ENCODE measurements around the gene MAGI2.

MAGI2 gene

DNA sequence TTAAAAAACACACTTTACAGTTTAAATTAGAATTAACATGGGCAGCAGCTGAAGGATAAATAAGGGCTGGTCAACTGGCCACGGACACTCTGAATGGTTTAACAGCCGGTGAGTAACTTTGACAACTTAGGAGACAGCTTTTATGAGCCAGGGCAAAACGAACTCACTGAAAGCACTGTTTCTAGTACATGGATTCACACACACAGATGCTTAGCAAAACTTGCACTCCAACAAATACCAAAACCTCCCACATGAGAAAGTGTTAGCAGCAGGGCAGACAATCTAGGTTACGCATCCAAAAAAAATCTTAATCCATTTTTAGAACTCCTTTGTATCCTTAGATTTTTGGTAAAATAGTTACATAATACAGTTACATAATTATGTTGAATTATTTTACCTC lies 1168.5 kb downstream of the MAGI2 start:
- no peak overlapping the region for H3K27ac ChIP-seq (replicated peaks; ENCODE audit: low read length)
- H3K18ac ChIP-seq (ENCODE audit: low read length) = no peak overlapping the region
- no peaks in the 10 kb centered on the region for H3K36me3 ChIP-seq (replicated peaks in 1 of 2; ENCODE audit: control insufficient read depth in 2 of 2, insufficient read depth in 2 of 2, low read length in 2 of 2)
- H2AK5ac ChIP-seq (ENCODE audit: low read depth, low read length) = no peak overlapping the region
- no peak overlapping the region for H3K14ac ChIP-seq (ENCODE audit: low read length)
- no peaks in the 10 kb centered on the region for H3K27me3 ChIP-seq (ENCODE audit: control insufficient read depth in 3 of 3, insufficient read depth in 3 of 3, low read depth in 1 of 3, low read length in 3 of 3)
- H2AFZ ChIP-seq (ENCODE audit: low read length) = no peak overlapping the region
- no peak overlapping the region for H3K4me3 ChIP-seq (ENCODE audit: low read length in 2 of 2)
- H2BK120ac ChIP-seq (ENCODE audit: low read depth, low read length) = no peak overlapping the region
- no peak overlapping the region for H2BK15ac ChIP-seq (ENCODE audit: low read length)
- no peaks in the 10 kb centered on the region for H3K79me1 ChIP-seq (ENCODE audit: low read depth, low read length)
- no peaks in the 10 kb centered on the region for H3K4me1 ChIP-seq (ENCODE audit: control insufficient read depth in 2 of 2, insufficient read depth in 1 of 2, low read depth in 1 of 2, low read length in 2 of 2)
- H3K9ac ChIP-seq (ENCODE audit: low read depth, low read length, poor library complexity) = no peak overlapping the region
- no peak overlapping the region for H4K8ac ChIP-seq (ENCODE audit: low read depth, low read length)
- no peak for DNase-seq (ENCODE audit: low spot score)
- no peak overlapping the region for H3K23ac ChIP-seq (ENCODE audit: low read depth, low read length, poor library complexity)
- H3K4ac ChIP-seq (ENCODE audit: low read length) = no peak overlapping the region
- no peak overlapping the region for H3K4me2 ChIP-seq (ENCODE audit: insufficient read depth, low read length, poor library complexity, severe bottlenecking)
- H3K9me3 ChIP-seq (replicated peaks in 1 of 2; ENCODE audit: control insufficient read depth in 2 of 2, insufficient read depth in 1 of 2, low read depth in 1 of 2, low read length in 2 of 2) = no peaks in the 10 kb centered on the region
- H2BK12ac ChIP-seq (ENCODE audit: low read length) = no peak overlapping the region
- H2BK5ac ChIP-seq (ENCODE audit: low read length) = no peak overlapping the region
- WGBS, 2 donors (ENCODE audit: extremely low coverage in 2 of 2, insufficient read length in 2 of 2, insufficient replicate concordance in 1 of 2) = no CpG with 5 or more reads among the region's 4 CpGs
- no peak overlapping the region for H4K91ac ChIP-seq (ENCODE audit: low read depth, low read length, poor library complexity)

DNA sequence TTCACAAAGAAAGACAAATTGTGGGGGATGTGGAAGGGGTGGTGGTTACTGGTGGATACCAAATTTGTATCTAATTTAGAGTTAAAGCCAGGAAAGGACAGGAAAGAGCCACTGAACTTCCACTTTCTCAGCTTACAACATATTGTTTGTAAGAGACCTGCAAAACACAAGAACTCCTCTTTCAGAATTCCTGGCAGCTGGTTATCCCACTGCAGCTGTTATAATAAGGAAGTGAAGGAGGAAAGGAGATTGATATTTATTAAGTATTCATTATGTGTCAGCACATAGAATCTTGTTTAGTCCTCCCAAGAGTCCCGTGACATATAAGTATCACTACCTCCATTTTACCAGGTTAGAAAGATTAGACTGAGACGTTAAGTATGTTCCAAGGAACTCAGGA lies 1173.2 kb downstream of the MAGI2 start:
- Histone ChIP-seq H3K4me1 (ENCODE audit: control insufficient read depth in 2 of 2, insufficient read depth in 1 of 2, low read depth in 1 of 2, low read length in 2 of 2) (no peaks in the 10 kb centered on the region), H3K14ac (ENCODE audit: low read length) (no peak overlapping the region), H3K4me3 (ENCODE audit: low read length in 2 of 2) (no peak overlapping the region), H3K9me3 (replicated peaks in 1 of 2; ENCODE audit: control insufficient read depth in 2 of 2, insufficient read depth in 1 of 2, low read depth in 1 of 2, low read length in 2 of 2) (no peaks in the 10 kb centered on the region), H3K27me3 (ENCODE audit: control insufficient read depth in 3 of 3, insufficient read depth in 3 of 3, low read depth in 1 of 3, low read length in 3 of 3) (no peaks in the 10 kb centered on the region), H3K36me3 (replicated peaks in 1 of 2; ENCODE audit: control insufficient read depth in 2 of 2, insufficient read depth in 2 of 2, low read length in 2 of 2) (no peaks in the 10 kb centered on the region), H2AFZ (ENCODE audit: low read length) (no peak overlapping the region), H2BK120ac (ENCODE audit: low read depth, low read length) (no peak overlapping the region), H3K79me1 (ENCODE audit: low read depth, low read length) (no peaks in the 10 kb centered on the region), H3K23ac (ENCODE audit: low read depth, low read length, poor library complexity) (no peak overlapping the region), H2AK5ac (ENCODE audit: low read depth, low read length) (no peak overlapping the region), H3K9ac (ENCODE audit: low read depth, low read length, poor library complexity) (no peak overlapping the region), H3K4ac (ENCODE audit: low read length) (no peak overlapping the region), H4K8ac (ENCODE audit: low read depth, low read length) (no peak overlapping the region), H3K27ac (replicated peaks; ENCODE audit: low read length) (no peak overlapping the region), H2BK5ac (ENCODE audit: low read length) (no peak overlapping the region), H4K91ac (ENCODE audit: low read depth, low read length, poor library complexity) (no peak overlapping the region), H2BK15ac (ENCODE audit: low read length) (no peak overlapping the region), H2BK12ac (ENCODE audit: low read length) (no peak overlapping the region), H3K18ac (ENCODE audit: low read length) (no peak overlapping the region), H3K4me2 (ENCODE audit: insufficient read depth, low read length, poor library complexity, severe bottlenecking) (no peak overlapping the region)
- DNase-seq (ENCODE audit: low spot score) = no peak
- no CpG with 5 or more reads among the region's 2 CpGs for WGBS, 2 donors (ENCODE audit: extremely low coverage in 2 of 2, insufficient read length in 2 of 2, insufficient replicate concordance in 1 of 2)

DNA sequence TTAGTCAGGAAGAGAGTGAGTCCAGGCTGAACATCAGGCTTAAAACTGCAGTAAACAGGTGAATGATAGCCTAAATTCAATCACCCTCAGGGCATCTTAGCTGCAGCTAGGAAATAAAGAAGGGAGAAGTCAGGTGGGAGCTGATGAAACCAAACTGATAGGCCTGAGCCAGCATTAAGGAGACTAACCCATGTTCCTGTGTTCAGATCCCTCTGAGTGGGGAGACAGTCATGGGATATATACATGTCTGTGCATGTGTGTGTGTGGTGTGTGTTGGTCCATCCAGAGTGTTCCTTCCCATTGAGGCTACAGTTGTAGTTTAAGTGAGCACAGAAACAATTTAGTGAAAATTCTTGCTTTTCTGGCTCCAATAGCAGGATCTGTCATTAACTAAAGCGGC lies 1174.0 kb downstream of the MAGI2 start:
- Histone ChIP-seq H3K4me2 (ENCODE audit: insufficient read depth, low read length, poor library complexity, severe bottlenecking) (no peak overlapping the region), H3K4me3 (ENCODE audit: low read length in 2 of 2) (no peak overlapping the region), H3K36me3 (replicated peaks in 1 of 2; ENCODE audit: control insufficient read depth in 2 of 2, insufficient read depth in 2 of 2, low read length in 2 of 2) (no peaks in the 10 kb centered on the region), H3K14ac (ENCODE audit: low read length) (no peak overlapping the region), H3K9me3 (replicated peaks in 1 of 2; ENCODE audit: control insufficient read depth in 2 of 2, insufficient read depth in 1 of 2, low read depth in 1 of 2, low read length in 2 of 2) (no peaks in the 10 kb centered on the region), H2AK5ac (ENCODE audit: low read depth, low read length) (no peak overlapping the region), H2BK12ac (ENCODE audit: low read length) (no peak overlapping the region), H3K18ac (ENCODE audit: low read length) (no peak overlapping the region), H3K4me1 (ENCODE audit: control insufficient read depth in 2 of 2, insufficient read depth in 1 of 2, low read depth in 1 of 2, low read length in 2 of 2) (no peaks in the 10 kb centered on the region), H2BK120ac (ENCODE audit: low read depth, low read length) (no peak overlapping the region), H3K27me3 (ENCODE audit: control insufficient read depth in 3 of 3, insufficient read depth in 3 of 3, low read depth in 1 of 3, low read length in 3 of 3) (no peaks in the 10 kb centered on the region), H2BK5ac (ENCODE audit: low read length) (no peak overlapping the region), H4K91ac (ENCODE audit: low read depth, low read length, poor library complexity) (no peak overlapping the region), H2AFZ (ENCODE audit: low read length) (no peak overlapping the region), H3K27ac (replicated peaks; ENCODE audit: low read length) (no peak overlapping the region), H3K79me1 (ENCODE audit: low read depth, low read length) (no peaks in the 10 kb centered on the region), H2BK15ac (ENCODE audit: low read length) (no peak overlapping the region), H3K4ac (ENCODE audit: low read length) (no peak overlapping the region), H3K23ac (ENCODE audit: low read depth, low read length, poor library complexity) (no peak overlapping the region), H4K8ac (ENCODE audit: low read depth, low read length) (no peak overlapping the region), H3K9ac (ENCODE audit: low read depth, low read length, poor library complexity) (no peak overlapping the region)
- no CpG with 5 or more reads among the region's 1 CpG for WGBS, 2 donors (ENCODE audit: extremely low coverage in 2 of 2, insufficient read length in 2 of 2, insufficient replicate concordance in 1 of 2)
- DNase-seq (ENCODE audit: low spot score) = no peak

DNA sequence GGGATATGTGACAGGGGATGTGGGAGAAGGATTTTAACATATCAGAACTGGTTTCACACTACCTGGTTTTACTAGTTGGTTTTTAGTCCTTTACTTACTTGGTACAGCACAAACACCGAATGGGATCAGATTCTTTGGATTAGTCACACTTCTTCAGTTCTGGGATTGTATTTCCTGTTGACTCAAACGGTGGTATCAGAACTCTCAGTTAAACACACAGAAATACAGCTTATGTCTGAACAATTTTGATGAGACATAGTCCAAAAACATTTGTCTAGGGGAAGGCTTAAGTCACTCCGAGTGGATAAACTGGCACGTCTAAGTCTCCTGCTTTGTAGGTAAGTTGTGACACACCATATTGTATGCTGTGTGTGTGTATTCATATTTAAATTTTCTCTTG lies 1174.4 kb downstream of the MAGI2 start:
- Histone ChIP-seq H3K36me3 (replicated peaks in 1 of 2; ENCODE audit: control insufficient read depth in 2 of 2, insufficient read depth in 2 of 2, low read length in 2 of 2) (no peaks in the 10 kb centered on the region), H4K8ac (ENCODE audit: low read depth, low read length) (no peak overlapping the region), H2BK5ac (ENCODE audit: low read length) (no peak overlapping the region), H2BK15ac (ENCODE audit: low read length) (no peak overlapping the region), H2BK12ac (ENCODE audit: low read length) (no peak overlapping the region), H2AK5ac (ENCODE audit: low read depth, low read length) (no peak overlapping the region), H3K79me1 (ENCODE audit: low read depth, low read length) (no peaks in the 10 kb centered on the region), H4K91ac (ENCODE audit: low read depth, low read length, poor library complexity) (no peak overlapping the region), H3K9me3 (replicated peaks in 1 of 2; ENCODE audit: control insufficient read depth in 2 of 2, insufficient read depth in 1 of 2, low read depth in 1 of 2, low read length in 2 of 2) (no peaks in the 10 kb centered on the region), H3K27ac (replicated peaks; ENCODE audit: low read length) (no peak overlapping the region), H3K4me1 (ENCODE audit: control insufficient read depth in 2 of 2, insufficient read depth in 1 of 2, low read depth in 1 of 2, low read length in 2 of 2) (no peaks in the 10 kb centered on the region), H3K23ac (ENCODE audit: low read depth, low read length, poor library complexity) (no peak overlapping the region), H3K18ac (ENCODE audit: low read length) (no peak overlapping the region), H3K9ac (ENCODE audit: low read depth, low read length, poor library complexity) (no peak overlapping the region), H3K14ac (ENCODE audit: low read length) (no peak overlapping the region), H3K4ac (ENCODE audit: low read length) (no peak overlapping the region), H3K4me3 (ENCODE audit: low read length in 2 of 2) (no peak overlapping the region), H3K27me3 (ENCODE audit: control insufficient read depth in 3 of 3, insufficient read depth in 3 of 3, low read depth in 1 of 3, low read length in 3 of 3) (no peaks in the 10 kb centered on the region), H2AFZ (ENCODE audit: low read length) (no peak overlapping the region), H3K4me2 (ENCODE audit: insufficient read depth, low read length, poor library complexity, severe bottlenecking) (no peak overlapping the region), H2BK120ac (ENCODE audit: low read depth, low read length) (no peak overlapping the region)
- no peak for DNase-seq (ENCODE audit: low spot score)
- WGBS, 2 donors (ENCODE audit: extremely low coverage in 2 of 2, insufficient read length in 2 of 2, insufficient replicate concordance in 1 of 2) = no CpG with 5 or more reads among the region's 4 CpGs

Measured in neuronal stem cell (in vitro differentiated cells).